LNCAP (cell line): ENCODE results near the gene GSKIP.

Experiments
- TF ChIP-seq, protein P1 (sequence below): fragments of 450-650 bp; IDR thresholded peaks from 2 replicates; pipeline ENCODE4 v1.5.1; 2017; ENCODE audit warnings: mild to moderate bottlenecking

GSKIP gene

DNA sequence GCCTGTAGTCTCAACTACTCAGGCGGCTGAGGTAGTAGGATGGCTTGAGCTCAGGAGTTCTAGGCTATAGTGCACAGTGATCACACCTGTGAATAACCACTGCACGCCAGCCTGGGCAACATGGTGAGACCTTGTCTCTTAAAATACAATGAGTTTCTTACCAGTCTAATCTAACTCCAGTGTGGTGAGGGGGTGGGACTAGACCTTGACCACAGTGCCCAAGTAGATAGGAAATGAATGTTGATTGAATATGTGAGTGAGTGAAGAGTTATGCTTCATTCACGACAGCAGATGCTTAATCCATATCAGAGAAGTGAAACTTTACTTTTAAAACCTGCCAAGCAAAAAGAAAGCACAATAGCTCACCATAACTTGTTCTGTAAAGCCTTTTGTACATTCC lies 17.4 kb downstream of the GSKIP start:
- TF ChIP-seq, protein P1, sequence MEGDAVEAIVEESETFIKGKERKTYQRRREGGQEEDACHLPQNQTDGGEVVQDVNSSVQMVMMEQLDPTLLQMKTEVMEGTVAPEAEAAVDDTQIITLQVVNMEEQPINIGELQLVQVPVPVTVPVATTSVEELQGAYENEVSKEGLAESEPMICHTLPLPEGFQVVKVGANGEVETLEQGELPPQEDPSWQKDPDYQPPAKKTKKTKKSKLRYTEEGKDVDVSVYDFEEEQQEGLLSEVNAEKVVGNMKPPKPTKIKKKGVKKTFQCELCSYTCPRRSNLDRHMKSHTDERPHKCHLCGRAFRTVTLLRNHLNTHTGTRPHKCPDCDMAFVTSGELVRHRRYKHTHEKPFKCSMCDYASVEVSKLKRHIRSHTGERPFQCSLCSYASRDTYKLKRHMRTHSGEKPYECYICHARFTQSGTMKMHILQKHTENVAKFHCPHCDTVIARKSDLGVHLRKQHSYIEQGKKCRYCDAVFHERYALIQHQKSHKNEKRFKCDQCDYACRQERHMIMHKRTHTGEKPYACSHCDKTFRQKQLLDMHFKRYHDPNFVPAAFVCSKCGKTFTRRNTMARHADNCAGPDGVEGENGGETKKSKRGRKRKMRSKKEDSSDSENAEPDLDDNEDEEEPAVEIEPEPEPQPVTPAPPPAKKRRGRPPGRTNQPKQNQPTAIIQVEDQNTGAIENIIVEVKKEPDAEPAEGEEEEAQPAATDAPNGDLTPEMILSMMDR: no peak

DNA sequence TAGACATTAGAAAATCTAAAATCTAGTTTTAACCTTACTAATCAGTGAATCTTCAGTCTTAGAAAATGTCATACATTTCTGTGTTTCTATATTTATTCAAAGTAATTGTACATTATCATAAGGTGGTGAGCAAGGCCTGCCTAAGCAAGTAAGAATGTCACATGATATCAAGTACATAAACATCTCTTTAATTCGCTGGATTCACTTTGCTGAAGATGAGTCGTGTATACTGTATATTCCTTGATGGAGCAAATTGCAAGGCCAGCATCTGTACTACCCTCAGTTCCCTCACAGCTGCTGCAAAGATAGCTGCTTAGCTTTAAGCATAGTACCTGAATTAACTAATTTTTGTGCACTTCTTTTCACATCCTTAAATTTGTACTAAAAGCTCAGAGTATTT lies 20.1 kb downstream of the GSKIP start:
- TF ChIP-seq, protein P1: no peak

DNA sequence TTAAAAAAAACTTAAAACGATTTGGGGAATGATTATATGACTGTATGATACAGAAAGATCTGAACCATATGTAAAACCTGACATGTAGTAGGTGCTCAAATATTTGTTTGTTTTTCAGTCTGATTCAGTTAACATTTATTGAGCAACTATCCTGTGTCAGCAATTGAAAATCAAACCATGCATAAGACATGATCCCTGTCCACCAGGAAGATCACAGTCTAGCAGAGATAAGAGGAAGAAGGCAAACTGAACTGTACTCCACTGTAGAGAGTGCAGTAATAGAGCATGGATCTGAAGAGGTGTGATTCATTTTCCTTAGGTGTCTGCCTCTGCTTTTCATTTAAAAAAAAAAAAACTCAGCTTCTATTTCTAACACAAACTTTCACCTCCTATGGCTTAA lies 20.7 kb downstream of the GSKIP start:
- TF ChIP-seq, protein P1: no peak

DNA sequence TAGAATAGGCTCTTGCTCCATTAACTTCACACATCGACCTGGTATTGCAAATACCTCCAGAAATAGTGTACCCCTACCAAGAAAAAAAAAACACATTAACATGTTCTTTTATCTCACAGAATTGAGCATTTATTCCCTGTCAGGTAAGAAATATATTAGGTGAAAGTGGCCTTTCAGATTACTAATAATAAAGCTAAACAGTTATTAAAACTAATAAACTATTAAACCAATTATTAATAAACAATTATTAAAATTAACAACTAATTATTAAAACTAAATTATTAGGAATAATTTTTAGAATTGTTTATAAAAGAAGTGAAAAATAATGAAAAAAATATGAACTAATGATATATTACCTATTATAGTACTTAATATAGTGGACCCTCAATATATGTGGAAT lies 21.4 kb downstream of the GSKIP start:
- TF ChIP-seq, protein P1: no peak

DNA sequence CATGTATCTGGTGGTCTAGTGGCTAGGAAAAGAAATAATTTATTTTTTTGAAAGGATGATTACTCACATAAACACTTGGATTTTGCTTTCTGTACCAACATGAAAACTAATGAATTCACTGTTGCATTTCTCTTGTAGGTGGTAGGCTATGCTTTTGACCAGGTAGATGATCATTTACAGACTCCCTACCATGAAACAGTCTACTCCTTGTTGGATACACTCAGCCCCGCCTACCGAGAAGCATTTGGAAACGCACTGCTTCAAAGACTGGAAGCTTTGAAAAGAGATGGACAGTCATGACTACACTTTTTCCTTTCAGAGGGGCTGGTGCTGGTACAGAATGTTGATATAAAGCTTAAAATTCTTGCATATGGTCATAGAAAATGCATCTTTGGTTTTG lies 22.1 kb downstream of the GSKIP start:
- TF ChIP-seq, protein P1: no peak

DNA sequence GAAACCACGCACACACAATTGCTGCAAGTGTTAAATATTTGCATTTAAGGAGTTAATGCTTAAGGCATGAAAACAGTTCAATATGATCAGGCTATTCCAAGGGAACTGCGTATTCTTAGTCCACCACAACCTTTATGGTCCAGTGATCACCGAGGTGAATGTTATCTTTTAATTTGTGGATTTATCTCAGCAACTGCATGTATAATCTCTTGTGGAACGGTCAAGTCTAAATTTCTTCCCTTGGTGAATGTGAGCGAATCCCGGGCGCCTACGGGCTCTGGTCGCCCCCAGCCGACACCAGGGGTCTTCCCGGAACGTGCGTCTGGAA lies 27.6 kb downstream of the GSKIP start:
- TF ChIP-seq, protein P1: no peak

DNA sequence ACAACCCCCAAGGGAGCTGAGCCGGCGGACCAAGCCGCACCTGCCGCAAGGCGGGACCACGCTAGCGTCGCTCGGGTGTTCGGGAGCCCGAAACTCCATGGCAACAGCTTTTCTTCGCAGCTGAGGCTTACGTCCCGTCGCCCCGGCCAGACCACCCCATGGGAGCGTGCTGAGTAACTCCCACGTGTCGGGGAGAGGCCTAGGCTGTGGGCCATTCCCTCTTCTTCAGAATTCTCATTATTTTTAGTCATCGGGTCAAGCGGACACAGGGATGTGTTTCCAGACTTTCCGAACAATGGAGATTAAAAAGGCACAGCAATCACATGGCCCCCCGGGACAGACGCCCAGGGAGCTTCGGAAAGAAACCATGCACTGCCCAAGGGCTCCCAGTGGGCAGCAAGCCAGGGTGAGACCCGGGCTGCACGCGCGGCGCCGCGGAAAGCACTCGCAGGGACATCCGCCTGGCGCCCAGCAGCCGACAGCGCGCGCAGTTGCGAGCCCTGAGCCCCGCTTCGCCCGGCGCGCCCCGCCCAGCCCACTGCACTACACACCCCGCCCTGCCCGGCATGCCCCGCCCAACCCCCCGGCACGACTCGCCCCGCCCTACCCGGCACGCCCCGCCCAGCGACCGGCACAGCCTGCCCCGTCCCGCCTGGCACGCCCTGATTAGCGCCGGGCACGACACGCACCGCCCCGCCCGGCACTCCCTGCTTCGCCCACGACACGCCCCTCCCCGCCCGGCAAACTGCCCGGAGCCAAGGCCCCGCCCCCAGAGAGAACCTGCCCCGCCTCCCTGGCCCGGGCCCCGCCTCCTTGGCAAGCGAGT lies 28.2 kb downstream of the GSKIP start:
- TF ChIP-seq, protein P1: no peak
